Measurements from ENCODE around the gene DGKA.
"Not testable (repeated sequence)": the region's sequence is repeated elsewhere in the genome, so short reads cannot be mapped to it uniquely, and the experiment has no call there.

DGKA gene

DNA sequence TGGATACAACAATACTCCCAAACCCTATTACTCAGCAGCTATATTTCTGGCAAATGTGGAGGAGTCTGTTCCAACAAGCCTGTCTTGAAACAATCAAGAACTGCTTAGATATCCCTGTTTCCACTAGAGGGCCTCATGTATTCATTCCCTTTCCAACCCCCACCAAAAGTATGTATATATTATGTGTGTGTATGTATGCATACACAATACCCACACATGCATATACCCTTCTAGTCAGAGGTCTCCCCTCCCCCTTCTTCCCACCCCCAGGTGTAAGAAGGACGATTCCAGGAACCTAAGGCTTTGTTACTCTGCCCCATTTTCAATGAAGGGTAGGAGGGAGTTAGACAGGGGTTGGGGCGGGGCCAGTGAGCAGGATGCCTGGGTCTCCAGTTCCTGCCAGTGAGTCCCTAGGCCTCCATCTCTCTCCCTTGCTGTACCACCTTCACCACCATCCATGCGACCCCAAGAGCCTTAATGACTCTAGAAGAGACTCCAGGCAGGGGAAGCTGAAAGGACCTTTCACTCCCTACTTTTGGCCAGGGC, at the start of gene DGKA:
Gene DGKA, plus strand, starts transcription at position 392 of the 546 bp plus-strand sequence. CDS start 5,342 bp downstream, outside the sequence.
- peak; percentile 70 for DNase-seq (ENCODE audit: low spot score)

DNA sequence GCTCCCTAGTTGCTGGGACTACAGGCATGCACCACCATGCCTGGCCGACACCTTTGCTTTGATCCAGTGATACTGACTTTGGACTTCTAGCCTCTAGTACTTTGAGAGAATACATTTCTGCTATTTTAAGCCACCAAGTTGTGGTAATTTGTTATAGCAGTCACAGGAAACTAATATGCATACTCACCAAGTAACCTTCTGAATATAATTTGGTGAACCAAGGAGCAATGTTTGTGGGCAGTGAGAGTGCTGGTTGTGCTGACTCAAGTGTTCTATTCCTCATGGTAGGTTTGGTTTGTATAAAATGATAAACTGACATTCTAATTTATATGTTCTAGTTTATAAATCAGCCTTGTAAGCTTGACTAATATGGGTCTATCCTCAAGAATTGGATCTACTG, 45.8 kb upstream of the DGKA start:
- DNase-seq (ENCODE audit: low spot score) = no peak

DNA sequence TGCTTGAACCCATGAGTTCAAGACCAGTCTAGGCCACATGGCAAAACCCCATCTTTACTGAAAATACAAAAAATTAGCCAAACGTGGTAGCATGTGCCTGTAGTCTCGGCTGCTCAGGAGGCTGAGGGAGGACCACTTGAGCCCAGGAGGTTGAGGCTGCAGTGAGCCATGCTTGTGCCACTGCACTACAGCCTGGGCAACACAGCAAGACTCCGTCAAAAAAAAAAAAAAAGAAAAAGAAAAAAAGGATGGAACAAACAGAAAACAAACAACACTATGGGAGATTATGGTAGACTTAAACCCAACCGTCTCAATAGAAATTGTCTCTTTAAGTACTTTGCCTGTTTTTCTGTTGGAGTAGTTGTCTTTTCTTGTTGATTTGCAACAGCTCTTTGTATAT, 39.7 kb upstream of the DGKA start:
- no peak for DNase-seq (ENCODE audit: low spot score)

DNA sequence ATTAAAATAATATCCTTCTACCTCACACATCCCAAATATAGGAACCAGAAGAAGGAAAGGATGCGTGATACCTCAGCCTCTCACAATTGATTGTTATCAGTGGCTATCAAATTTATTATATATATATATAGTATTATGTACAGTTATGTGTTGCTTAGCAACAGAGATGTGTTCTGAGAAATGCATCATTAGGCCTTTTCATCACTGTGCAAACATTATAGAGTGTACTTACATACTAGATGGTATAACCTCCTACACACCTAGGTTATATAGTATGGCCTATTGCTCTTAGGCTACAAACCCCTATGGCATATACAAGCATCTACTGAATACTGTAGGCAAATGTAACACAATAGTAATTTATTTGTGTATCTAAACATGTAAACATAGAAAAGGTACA, 37.2 kb upstream of the DGKA start:
- no peak for DNase-seq (ENCODE audit: low spot score)

DNA sequence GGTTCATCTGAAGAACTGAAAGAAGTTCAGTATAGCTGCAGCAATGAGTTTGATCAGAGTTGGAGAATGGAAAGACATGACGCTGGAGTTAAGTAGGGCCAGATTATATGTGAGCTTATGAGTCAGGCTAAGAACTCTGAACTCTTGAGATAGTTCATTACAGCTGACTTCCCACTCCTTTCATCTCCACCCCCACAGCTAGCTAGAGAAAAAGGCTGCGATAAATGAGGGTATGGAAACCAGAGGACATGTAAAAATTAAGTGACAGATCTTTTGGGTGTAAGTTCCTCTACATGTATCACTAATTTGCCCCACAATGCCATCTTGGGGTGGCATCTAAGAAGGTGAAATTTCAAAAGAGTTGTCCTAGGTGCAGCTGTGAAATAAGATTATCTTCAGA, 31.9 kb upstream of the DGKA start:
- no peak for DNase-seq (ENCODE audit: low spot score)

DNA sequence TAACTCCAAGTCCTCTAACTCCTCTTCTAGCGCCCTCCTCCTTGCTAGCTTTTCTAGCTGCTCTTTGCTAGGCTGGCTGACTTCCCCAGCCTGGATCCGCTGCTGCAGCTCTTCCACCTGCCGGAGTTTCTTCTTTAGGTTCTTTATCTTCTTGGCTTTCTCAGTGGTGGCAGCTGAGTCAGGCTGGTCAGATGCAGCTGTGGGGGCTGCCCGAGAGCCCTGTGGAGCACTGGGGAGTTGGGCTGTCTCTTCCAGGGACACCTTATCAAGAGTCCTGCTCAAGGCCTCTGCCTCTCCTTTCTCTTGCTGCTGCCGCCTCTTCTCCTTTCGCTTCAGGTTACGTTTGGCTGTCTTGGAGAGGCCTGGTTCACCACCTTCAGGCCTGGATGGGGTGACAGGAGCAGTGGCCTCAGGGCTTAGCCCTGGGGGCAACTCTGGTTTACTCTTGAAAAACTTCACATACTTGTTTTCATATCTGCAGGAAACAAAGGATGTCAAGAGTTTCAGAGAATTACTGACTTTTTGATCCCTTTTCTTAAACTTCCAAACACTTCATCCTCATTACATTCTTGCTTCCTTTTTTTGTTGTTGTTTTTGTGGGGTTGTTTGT, 29.0 kb upstream of the DGKA start:
- no peak for DNase-seq (ENCODE audit: low spot score)

DNA sequence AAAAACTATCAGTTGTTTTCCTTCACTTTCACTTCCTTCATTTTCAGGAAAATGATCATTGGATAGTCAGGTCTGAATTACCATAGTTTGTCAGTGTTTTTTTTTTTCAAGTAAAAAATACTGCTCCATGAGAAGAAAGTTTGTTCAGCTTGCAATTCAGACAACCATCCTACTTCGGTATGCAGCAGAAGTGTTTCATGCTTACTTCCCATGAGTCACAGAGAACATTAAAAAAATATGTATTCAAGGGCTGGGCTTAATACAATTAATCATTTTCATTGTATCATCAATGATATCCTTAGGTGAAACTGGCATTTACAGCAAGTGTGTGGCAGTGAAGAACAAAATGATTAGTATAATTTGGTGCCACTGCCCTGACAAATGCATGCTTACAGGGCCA, 24.9 kb upstream of the DGKA start:
- DNase-seq (ENCODE audit: low spot score) = no peak

DNA sequence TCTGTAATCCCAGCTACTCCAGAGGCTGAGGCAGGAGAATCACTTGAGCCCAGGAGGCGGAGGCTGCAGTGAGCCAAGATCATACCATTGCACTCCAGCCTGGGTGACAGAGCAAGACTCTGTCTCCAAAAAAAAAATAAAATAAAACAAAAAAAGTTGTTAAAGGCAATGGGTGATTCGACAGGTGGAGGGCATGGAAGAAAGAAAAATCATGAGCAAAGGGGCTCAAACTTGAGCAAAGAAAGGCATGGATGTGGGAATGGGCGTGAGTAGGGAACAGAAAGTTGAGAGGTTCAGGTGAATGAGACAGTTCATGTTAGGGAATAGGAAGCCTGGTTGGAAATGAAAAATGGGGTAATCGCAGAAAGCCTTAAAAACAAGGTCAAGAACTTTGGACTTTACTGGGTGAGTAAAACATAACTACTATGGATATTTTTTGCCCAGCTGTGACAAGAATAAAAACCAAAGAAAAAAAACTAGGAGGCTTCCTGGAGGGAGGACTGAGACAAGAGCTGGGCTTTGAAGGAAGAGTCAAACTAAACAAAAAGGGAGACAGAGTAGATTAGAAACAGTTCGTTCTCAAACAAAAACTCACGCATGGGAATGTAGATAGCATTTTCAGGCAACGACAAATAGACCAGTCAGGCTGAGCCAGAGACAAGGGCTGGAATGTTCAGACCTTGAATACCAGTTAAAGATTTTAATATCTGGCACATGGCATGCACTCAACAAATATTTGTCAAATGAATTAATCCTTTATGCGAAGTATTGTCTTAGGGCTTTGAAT, 22.0 kb upstream of the DGKA start:
- DNase-seq (ENCODE audit: low spot score) = no peak

DNA sequence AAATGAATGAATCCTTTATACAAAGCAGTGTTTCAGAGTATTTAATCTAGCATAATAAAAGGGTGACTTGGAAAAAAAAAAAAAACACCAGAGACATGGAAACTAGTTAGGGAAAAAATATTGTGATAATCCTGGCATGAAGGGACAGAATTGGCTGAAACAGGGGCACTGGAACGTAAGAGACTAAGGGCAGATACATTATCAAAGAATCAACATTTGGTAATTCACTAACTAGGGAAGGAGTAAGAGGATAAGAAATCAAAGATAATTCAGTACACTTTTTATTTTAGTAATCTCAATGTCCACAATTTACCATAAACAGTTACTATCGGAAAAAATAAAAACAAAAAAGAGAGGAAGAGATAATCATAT, 21.5 kb upstream of the DGKA start:
- DNase-seq (ENCODE audit: low spot score) = no peak

DNA sequence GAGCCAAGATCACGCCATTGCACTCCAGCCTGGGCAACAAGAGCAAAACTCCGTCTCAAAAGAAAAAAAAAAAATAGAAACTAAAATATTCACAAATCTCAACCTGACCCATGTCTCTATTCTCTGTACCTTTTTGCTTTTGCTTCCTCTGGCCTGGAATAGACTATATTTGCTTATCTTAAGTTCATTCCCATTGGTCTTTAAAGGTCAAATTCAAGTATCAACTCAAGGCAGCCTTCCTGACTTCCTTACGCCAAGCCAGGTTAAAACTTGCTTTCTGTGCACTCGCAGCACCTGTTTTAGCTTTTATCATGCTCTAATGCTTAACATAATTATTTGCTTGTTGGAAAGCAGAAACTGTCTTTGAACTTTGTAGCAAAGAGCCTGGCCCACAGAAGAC, 18.1 kb upstream of the DGKA start:
- no peak for DNase-seq (ENCODE audit: low spot score)

DNA sequence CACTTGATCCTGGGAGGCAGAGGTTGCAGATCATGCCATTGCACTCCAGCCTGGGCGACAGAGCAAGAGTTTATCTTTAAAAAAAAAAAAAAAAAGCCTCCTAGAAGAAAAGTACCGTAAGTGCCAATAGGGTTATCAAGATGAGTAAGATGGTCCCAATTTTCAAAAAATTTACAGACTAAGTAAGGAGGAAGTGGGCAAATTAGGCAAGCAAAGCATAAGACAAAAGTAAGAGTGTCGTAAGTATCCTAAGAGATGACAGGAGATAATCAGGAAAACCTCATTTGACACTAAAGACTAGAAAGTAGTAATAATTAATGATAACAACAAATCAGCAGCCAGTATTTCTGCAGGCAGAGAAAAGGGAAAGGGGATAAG, 15.5 kb upstream of the DGKA start:
- DNase-seq (ENCODE audit: low spot score) = no peak

DNA sequence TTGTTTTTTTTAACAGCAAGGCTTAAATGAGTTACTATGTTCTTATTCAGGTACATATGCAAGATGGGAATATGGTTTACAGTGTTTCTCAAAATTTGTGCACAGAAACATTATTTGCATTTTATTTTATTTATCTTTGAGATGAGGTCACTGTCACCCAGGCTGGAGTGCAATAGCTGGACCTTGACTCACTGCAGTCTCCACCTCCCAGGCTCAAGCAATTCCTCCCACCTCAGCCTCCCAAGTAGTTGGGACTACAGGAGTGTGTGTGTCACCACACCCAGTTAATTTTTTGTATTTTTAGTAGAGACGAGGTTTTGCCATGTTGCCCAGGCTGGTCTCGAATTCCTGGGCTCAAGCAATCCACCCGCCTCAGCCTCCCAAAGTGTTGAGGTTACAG, 11.9 kb upstream of the DGKA start:
- not testable (repeated sequence) for DNase-seq (ENCODE audit: low spot score)

DNA sequence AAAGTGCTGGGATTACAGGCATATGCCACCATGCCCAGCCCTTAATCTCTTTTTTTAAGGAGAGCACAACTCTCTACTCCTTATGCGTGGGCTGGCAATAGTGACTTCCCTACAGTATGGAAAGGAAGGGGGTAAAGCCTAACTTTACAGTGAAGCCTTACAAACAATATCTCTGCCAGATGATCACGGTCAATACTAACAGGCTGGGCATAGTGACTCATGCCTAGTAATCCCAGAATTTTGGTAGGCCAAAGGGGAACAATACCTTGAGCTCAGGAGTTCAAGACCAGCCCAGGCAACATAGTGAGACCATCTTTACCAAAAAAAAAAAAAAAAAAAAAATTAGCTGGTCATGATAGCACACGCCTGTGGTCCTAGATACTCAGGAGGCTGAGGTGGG, 8.8 kb upstream of the DGKA start:
- DNase-seq (ENCODE audit: low spot score) = no peak

DNA sequence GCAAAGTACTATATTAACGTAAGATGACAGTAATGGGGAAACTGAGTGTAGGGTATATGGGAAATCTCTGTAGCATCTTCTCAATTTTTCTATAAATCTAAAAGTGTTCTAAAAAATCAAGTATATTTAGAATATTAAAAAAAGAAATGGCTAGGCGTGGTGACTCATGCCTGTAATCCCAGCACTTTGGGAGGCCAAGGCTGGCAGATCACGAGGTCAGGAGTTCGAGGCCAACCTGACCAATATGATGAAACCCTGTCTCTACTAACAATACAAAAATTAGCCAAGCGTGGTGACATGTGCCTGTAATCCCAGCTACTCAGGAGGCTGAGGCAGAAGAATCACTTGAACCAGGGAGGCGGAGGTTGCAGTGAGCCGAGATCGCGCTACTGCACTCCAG, 7.3 kb upstream of the DGKA start:
- DNase-seq (ENCODE audit: low spot score) = not testable (repeated sequence)

DNA sequence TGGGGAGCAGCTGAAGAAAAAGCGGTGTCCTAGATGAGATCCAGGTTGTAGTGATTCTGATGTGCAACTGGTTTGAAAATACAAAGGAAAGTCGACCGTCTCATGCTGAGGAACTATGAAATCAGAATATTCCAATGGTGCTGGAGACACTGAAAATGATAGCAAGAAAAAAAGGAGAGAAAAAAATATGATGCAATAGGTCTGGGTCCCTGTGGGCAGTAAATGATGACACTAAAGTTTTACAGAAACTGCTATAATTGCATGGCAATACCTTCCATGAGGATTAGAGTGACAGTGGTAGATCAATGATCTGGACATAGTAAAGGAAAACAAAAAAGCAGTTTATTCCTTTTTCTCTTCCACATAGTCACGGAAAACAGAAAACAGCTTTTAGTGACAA, 5.6 kb upstream of the DGKA start:
- no peak for DNase-seq (ENCODE audit: low spot score)

DNA sequence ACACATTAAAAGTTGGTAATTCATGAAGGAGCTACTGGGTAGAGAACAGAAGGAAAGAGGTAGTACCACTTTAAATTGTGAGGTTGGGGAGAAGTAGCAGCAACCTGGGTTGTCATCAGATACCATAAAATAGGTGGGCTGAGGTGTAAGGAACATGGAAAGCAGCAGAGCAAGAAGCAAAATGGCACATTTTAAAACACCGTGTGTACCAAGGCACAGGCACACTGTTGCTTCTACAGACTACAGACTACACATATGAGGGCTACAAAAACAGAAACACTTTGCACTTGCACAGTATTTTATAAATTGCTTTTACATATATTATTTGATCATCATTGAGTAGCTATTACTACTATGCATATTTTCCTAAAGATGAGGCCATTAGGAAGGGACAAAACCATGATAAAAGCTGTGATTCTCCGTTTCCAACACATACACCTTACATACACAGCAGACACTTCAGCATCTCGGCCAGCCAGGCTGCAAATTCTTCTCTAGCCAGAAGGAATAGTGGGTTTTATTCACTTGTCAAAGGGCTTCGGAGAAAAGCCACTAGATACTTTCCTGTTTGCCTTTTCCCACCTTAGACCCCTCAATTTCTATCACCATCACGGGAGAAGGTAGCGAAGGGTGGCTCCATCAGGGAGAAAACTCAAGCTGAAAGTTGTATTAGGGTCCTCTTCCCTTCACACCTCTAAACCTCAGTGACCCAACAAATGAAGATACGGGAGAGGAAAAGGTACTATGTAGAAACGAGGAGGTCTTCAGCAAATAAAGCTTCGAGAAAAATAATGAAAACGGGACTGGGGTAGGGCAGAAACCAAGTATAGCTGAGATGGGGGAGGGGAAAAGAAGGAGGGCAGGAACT, 4.9 kb upstream of the DGKA start:
- no peak for DNase-seq (ENCODE audit: low spot score)

DNA sequence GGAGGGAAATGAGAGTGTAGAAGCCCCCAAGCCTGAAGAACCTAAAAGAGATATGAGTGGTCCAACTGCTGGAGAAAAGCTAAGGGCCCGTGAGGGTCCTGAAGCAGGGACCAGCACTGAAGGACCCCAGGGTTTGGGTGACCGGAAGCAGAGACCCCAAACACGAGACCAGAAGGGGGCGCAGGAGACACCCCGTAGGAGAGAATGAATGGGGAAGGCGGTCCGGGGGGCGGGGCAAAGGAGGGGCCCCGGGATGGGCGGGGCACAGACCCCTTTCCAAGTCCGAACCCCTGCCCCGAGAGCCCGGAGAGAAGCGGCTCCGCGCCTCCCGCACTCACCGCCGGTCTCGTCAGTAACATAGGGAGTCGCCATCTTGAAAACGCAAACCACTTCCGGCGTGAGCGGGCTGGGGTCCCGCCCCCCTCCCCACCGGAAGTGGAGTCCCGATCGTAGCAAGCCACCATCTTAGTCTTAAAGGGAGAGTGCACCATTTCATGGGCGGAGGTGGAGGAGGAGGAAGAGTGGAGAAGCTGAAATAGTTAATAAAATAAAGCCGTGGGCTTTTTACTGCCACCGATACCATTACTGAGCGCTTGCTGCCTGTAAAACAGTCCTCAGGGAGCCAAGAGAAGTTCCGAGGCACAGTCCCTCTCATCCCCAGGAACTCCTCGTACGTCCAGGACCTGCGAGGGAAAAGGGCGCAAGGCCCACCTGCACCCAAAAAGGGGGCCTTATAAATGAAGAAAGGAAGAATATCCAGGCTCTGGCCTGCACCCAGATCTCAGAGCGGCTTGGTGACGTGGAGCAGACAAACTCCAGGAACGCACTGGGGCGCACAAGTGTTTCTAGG, 4.0 kb upstream of the DGKA start:
- peak; percentile 97 for DNase-seq (ENCODE audit: low spot score)

DNA sequence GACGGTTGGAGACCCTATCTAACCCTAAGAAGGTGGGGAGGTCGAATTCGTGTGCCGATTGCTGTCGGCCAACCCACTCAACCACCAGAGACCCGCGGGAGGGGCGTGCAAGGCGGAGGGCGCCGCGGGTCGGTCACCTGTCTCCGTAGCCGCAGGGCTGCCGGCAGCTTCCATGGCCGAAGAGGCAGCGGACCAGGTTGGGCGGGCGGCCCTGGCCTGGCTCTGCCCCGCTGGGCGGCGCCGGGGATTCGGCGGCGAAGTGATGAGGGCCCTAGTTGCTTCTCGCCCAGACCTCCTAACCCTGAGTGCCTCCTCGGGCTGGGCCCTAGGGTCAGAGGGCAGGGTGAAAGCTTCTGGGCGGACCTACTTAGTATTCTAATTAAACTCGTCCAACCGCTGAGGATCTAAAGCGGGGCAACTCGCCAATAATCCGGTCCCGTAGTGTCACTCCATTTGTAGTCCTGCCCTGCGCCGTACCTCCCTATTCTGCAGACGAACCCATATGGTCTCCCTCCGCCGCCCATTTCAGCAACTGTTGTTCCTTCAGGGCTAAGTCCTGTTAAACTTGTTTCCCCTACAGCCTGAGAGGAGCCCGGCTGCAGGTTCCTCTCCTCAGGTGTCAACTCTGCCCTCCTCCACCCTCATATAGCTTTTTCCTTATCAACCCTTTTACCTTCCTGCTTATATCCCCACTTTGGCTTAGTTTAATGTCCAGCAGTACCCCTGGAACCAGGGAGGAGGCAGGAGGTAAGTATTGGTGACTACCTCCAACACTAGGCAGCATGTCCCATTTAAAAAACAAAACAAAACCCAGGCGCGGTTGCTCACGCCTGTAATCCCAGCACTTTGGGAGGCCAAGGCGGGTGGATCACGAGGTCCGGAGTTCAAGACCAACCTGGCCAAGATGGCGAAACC, 3.1 kb upstream of the DGKA start, which contains the start of gene PYM1:
Gene PYM1, minus strand, starts transcription at position 307 of the 915 bp plus-strand sequence. Its CDS starts 133 bp downstream, at position 174.
- DNase-seq (ENCODE audit: low spot score) = peak; percentile 78

DNA sequence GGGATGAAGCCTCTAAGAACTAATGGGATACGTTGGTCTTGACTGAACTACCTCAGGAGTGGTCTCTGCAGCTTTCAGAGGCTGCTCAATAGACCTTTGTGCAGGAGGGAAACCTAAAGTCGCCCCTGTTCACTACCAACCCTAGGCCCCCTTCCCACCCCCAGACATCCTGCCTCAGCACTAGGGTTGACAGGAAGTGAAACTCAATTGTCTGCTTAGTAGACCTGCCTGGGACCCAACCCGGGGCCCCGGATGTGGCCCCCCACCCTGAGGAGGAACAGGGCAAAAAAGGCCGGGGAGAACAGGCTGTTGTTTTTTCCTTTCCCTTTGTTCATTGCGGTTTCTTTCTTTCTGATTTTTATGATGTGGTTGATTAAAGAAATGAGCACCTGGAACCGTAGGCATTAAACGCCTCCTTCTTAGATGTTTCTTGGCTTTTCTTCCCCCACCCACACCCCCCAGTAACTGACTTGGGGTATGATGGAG, 1.6 kb upstream of the DGKA start:
- DNase-seq (ENCODE audit: low spot score) = no peak

DNA sequence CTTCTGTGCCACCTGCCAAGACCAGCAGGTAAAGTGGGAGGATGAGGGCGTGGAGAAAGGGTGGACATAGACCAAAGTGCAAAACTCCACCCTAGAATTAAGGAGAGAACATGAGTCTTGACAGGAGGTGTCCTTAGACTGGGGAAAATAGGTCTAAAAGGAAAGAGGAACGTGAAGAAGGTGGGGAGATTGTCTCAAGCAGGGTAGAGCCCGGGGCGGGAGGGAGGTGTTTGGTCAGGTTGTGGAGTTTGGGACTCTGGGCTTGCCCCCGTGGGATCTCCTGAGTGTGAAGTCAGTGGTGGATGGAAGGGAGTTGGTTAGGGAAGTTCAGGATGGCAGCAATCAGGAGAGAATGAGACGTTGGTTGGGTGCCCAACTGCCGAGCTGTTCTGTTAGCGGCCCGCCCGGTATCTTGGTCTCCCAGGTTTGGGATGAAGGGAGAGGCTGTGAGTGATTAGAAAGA, 386 bp downstream of the DGKA start:
- no peak for DNase-seq (ENCODE audit: low spot score)
